PC-3 (cell line): ENCODE results near the gene UGT1A3.

Source experiments
- EZH2 ChIP-seq: fragments of 300-600 bp; sonication (generic); IDR thresholded peaks from one replicate; pipeline ENCODE4 v1.6.1; 2017; ENCODE audit warnings: antibody characterized with exemption, mild to moderate bottlenecking, low read length; ENCODE audit not compliant: unreplicated experiment
- EZH2phosphoT487 ChIP-seq: fragments of 300-600 bp; sonication (generic); IDR thresholded peaks from 2 replicates; pipeline ENCODE4 v1.6.1; 2018; ENCODE audit warnings: mild to moderate bottlenecking, antibody characterized with exemption, low read length, borderline replicate concordance
- TF ChIP-seq, protein P1 (sequence below): fragments of 300-600 bp; sonication (generic); conservative IDR thresholded peaks from 2 replicates; pipeline ENCODE4 v1.5.1; 2017; ENCODE audit warnings: antibody characterized with exemption, low read depth, mild to moderate bottlenecking, low read length

DNA sequence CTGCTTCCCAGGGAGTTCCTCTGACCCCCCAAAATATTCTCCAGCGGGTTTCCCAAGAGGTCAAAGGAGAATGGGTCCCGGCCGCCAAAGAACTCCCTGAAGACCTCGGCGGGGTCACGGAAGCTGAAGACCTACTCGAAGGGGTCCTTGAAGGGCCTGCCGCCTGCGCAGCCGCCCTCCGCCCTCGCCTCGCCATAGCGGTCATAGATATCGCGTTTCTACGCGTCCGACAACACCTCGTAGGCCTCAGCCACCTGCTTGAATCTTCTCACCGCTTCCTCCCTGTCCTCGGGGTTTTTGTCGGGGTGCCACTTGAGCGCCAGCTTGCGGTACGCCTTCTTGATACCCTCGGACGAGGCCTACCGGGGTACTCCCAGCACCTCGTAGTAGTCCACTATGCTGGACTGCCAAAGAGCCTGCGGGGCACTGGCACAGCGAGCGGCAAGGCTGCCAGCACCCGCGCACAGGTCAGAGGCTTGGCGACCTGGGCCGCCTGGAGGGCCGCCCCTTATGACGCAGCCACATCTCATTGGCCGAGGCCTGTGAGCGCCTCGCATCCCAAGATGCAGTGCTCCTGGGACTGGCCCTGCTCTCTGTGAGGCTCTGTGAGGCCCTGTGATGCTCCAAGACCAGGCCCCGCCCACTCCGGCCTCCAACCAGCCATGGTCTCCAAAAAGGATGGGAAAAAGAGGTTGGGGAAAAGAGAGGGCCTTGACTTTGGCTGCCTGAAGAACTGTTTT lies 26.2 kb downstream of the UGT1A3 start:
- TF ChIP-seq, protein P1, sequence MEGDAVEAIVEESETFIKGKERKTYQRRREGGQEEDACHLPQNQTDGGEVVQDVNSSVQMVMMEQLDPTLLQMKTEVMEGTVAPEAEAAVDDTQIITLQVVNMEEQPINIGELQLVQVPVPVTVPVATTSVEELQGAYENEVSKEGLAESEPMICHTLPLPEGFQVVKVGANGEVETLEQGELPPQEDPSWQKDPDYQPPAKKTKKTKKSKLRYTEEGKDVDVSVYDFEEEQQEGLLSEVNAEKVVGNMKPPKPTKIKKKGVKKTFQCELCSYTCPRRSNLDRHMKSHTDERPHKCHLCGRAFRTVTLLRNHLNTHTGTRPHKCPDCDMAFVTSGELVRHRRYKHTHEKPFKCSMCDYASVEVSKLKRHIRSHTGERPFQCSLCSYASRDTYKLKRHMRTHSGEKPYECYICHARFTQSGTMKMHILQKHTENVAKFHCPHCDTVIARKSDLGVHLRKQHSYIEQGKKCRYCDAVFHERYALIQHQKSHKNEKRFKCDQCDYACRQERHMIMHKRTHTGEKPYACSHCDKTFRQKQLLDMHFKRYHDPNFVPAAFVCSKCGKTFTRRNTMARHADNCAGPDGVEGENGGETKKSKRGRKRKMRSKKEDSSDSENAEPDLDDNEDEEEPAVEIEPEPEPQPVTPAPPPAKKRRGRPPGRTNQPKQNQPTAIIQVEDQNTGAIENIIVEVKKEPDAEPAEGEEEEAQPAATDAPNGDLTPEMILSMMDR, result no peak
- no peak for TF ChIP-seq EZH2phosphoT487
- TF ChIP-seq EZH2, result no peak
